ENCODE results near the gene GPD2. TPM values are rescaled to one million over a fixed set of nuclear protein-coding genes. Genes with fewer than 3 reads are reported as not detected.

The GPD2 gene
- total and polyA plus RNA-seq, 2 donors (not counting 1 experiment from before 2014, with no cell fraction given), result 5.1 to 26.8 TPM

GRCh38 chr2:156598563-156598962 is 162.4 kb downstream of the GPD2 start:
- Histone ChIP-seq H3K27me3 (replicated peaks in 1 of 4; ENCODE audit: control extremely low read depth in 1 of 4, control insufficient read depth in 3 of 4, insufficient read depth in 4 of 4, low read length in 3 of 4) (no peaks in the 10 kb centered on the region), H3K9ac (ENCODE audit: low read length) (no peak overlapping the region), H3K27ac (ENCODE audit: low read length in 2 of 2) (no peak overlapping the region), H3K79me2 (ENCODE audit: control insufficient read depth, insufficient read depth, low read length) (no peaks in the 10 kb centered on the region), H3K4me2 (replicated peaks; ENCODE audit: low read depth, low read length, poor library complexity, severe bottlenecking) (no peak overlapping the region), H3K9me3 (ENCODE audit: control extremely low read depth in 1 of 3, control insufficient read depth in 2 of 3, insufficient read depth in 1 of 3, low read length in 2 of 3) (no peaks in the 10 kb centered on the region), H4K20me1 (ENCODE audit: control insufficient read depth, insufficient read depth, low read length, poor library complexity, severe bottlenecking) (no peaks in the 10 kb centered on the region), H3K4me3 (ENCODE audit: control extremely low read depth in 1 of 5, extremely low read depth in 1 of 5, insufficient read depth in 1 of 5, low read depth in 2 of 5, low read length in 4 of 5) (no peak overlapping the region), H3K4me1 (ENCODE audit: control insufficient read depth in 2 of 2, insufficient read depth in 2 of 2, low read length in 2 of 2) (no peaks in the 10 kb centered on the region), H3K36me3 (replicated peaks in 1 of 2; ENCODE audit: control extremely low read depth in 1 of 2, control insufficient read depth in 1 of 2, extremely low read depth in 1 of 2, insufficient read depth in 2 of 2, low read length in 1 of 2) (no peaks in the 10 kb centered on the region), H2AFZ (ENCODE audit: insufficient read depth, low read depth, low read length, poor library complexity, severe bottlenecking) (no peak overlapping the region)
- no peak for ATAC-seq (ENCODE audit: low read depth)
- no peaks in the 10 kb centered on the region for H3K4me1 Mint-ChIP-seq
- peaks cover 3% of the 10 kb centered on the region for H3K27me3 Mint-ChIP-seq
- no peaks in the 10 kb centered on the region for H3K9me3 Mint-ChIP-seq (ENCODE audit: insufficient read depth)
- ChIA-PET CTCF (no interaction called here), POLR2A (no interaction called here)
- WGBS (ENCODE audit: insufficient coverage), result 60% methylated on average over 1 of the region's 1 CpG
- intact Hi-C loops (cut with micrococcal nuclease), result no loop called here
- TF ChIP-seq CTCF (IDR thresholded peaks at IDR 0.05) (no peak), EZH2 (IDR thresholded peaks at IDR 0.05; ENCODE audit: borderline replicate concordance, insufficient read depth, low read depth, low read length, poor library complexity, severe bottlenecking) (no peak)
- no peak overlapping the region for H3K4me3 Mint-ChIP-seq
- no peak for DNase-seq
- H3K27ac Mint-ChIP-seq, result no peak overlapping the region

GRCh38 chr2:156600196-156600595 is 164.0 kb downstream of the GPD2 start:
- ChIA-PET CTCF (no interaction called here), POLR2A (no interaction called here)
- no CpG with 5 or more reads among the region's 3 CpGs for WGBS (ENCODE audit: insufficient coverage)
- Histone ChIP-seq H3K4me1 (ENCODE audit: control insufficient read depth in 2 of 2, insufficient read depth in 2 of 2, low read length in 2 of 2) (no peaks in the 10 kb centered on the region), H3K27me3 (replicated peaks in 1 of 4; ENCODE audit: control extremely low read depth in 1 of 4, control insufficient read depth in 3 of 4, insufficient read depth in 4 of 4, low read length in 3 of 4) (no peaks in the 10 kb centered on the region), H3K36me3 (replicated peaks in 1 of 2; ENCODE audit: control extremely low read depth in 1 of 2, control insufficient read depth in 1 of 2, extremely low read depth in 1 of 2, insufficient read depth in 2 of 2, low read length in 1 of 2) (no peaks in the 10 kb centered on the region), H3K9ac (ENCODE audit: low read length) (no peak overlapping the region), H3K4me2 (replicated peaks; ENCODE audit: low read depth, low read length, poor library complexity, severe bottlenecking) (no peak overlapping the region), H3K27ac (ENCODE audit: low read length in 2 of 2) (no peak overlapping the region), H3K79me2 (ENCODE audit: control insufficient read depth, insufficient read depth, low read length) (no peaks in the 10 kb centered on the region), H3K9me3 (ENCODE audit: control extremely low read depth in 1 of 3, control insufficient read depth in 2 of 3, insufficient read depth in 1 of 3, low read length in 2 of 3) (no peaks in the 10 kb centered on the region), H2AFZ (ENCODE audit: insufficient read depth, low read depth, low read length, poor library complexity, severe bottlenecking) (no peak overlapping the region), H4K20me1 (ENCODE audit: control insufficient read depth, insufficient read depth, low read length, poor library complexity, severe bottlenecking) (no peaks in the 10 kb centered on the region), H3K4me3 (ENCODE audit: control extremely low read depth in 1 of 5, extremely low read depth in 1 of 5, insufficient read depth in 1 of 5, low read depth in 2 of 5, low read length in 4 of 5) (no peak overlapping the region)
- Mint-ChIP-seq H3K27me3 (peaks cover 3% of the 10 kb centered on the region), H3K4me1 (no peaks in the 10 kb centered on the region), H3K27ac (no peak overlapping the region), H3K4me3 (no peak overlapping the region), H3K9me3 (ENCODE audit: insufficient read depth) (no peaks in the 10 kb centered on the region)
- ATAC-seq (ENCODE audit: low read depth), result no peak
- TF ChIP-seq EZH2 (IDR thresholded peaks at IDR 0.05; ENCODE audit: borderline replicate concordance, insufficient read depth, low read depth, low read length, poor library complexity, severe bottlenecking) (no peak), CTCF (IDR thresholded peaks at IDR 0.05) (no peak)
- intact Hi-C loops (cut with micrococcal nuclease), result no loop called here
- no peak for DNase-seq
